Measurements from ENCODE around the gene GGA3.
"Not testable (repeated sequence)": the region's sequence is repeated elsewhere in the genome, so short reads cannot be mapped to it uniquely, and the experiment has no call there.

GGA3 gene

DNA sequence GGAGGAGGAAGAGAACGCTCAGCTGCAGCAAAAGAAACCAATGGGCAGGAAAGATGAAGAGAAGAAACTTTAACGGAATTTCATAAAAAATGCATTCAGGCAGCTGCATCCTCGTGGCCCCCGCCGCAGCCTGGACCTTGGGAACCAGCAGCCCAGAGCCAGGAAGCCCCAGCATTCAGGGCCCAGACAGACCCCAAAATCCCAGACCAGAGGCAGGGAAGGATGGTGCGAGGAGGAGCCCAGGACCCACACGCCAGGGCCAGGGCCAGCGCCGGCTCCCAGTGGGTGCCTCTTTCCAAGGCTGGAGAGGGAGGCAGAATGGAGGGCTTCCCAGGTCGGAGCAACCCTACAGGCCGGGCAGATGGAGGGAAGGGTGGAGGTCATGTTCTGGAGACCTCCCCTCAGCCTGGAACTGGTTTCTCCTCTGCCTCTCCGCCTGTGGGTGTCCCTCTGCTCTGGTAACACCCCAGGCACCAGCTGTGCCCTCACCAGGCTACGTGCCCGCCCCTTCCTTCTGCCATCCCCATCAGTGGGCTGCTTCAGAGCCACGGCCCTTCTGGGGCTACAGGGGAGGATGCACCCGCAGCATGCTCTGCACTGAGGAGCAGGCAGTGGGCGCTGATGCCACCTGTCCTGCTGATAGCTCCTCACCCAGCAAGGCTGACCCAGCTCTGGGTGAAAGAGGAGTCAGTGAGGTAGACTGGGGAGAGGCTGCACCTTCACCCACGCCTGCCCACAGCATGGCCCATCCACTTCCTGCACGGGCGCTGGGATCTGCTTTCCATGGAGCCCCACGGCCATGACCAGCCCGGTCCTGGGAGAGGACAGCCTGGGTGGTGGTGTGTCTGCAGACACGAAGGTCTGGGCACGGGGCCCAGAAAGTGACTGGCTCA is 10.8 kb upstream of the GGA3 start:
- peak in 18 of 51 donors; percentile 9 to 54 (median 27) for DNase-seq

- peak in 50 of 51 donors; percentile 28 to 88 (median 64) for DNase-seq
These were observed 10.0 kb upstream of the GGA3 start for GRCh38 chr17:75271233-75271954.

DNA sequence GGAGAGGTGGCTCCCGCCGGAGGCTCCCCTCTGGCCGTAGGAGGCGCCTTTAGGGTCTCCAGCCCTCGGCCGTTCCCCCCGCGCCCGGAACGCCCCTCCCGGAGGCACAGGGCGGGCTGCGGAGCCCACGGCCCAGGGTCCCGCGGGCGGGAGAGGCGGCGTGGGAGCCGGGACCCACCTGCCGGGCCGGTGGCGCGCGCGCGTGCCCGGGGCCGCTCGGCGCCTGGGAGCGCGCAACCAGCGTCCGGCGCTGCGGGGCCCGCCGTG is 9.5 kb upstream of the GGA3 start, which contains the start of gene MIF4GD:
Gene MIF4GD, minus strand, starts transcription at position 266 of the 267 bp plus-strand sequence. CDS start 1,036 bp downstream, outside the sequence.
- peak in 2 of 51 donors; percentile 62 to 66 for DNase-seq

- DNase-seq = peak in 33 of 51 donors; percentile 25 to 78 (median 56)
These were observed 9.0 kb upstream of the GGA3 start for GRCh38 chr17:75270218-75270965.

DNA sequence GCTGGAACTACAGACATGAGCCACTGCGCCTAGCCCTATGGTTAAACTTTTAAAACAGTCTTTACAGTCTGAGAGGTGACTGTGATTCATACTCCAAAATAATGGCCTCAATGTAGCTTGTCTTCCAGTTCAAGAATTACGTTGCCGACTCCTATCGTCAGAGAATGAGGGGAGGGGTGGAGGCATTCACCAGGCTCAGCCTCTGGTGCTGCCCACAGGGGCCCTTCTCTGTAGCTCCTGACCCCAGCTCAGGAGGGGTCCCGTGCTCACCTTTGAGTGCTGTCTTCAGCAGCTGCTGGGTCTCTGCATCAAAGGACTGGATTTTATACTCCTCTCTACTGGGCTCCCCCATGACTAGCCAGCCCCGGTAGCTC is 8.4 kb upstream of the GGA3 start:
- DNase-seq = no peak

GRCh38 chr17:75267411-75268232 is 6.2 kb upstream of the GGA3 start:
- DNase-seq = no peak

GRCh38 chr17:75267153-75267410 is 5.7 kb upstream of the GGA3 start:
- peak in 7 of 51 donors; percentile 30 to 62 (median 46) for DNase-seq

- DNase-seq = peak in 24 of 51 donors; percentile 11 to 65 (median 38)
These were observed 5.1 kb upstream of the GGA3 start for GRCh38 chr17:75266316-75267152.

DNA sequence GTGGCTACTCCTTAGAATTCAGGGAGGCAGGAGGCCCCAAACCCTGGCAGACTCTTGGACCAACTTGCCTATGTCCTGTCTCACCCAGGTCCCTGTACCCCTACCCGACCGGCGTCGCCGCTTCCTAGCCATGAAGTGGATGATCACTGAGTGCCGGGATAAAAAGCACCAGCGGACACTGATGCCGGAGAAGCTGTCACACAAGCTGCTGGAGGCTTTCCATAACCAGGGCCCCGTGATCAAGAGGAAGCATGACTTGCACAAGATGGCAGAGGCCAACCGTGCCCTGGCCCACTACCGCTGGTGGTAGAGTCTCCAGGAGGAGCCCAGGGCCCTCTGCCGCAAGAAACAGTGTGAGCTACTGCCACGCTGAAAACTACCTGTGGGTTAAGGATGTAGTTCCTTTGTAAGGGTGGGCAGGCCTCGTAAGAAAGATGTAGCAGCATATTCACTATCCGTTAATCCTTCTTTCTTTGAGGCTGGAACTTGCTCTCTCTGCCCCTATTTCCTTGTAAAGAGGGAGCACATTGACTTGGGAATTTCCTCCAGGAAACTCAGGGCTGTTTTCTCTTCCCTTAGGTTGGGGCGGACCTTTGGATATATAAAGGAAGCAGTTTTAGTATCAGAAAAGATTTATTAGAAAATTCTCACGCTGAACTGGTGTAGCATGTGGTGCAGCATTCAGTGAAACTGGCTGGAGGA is 4.4 kb upstream of the GGA3 start:
- DNase-seq = no peak

DNA sequence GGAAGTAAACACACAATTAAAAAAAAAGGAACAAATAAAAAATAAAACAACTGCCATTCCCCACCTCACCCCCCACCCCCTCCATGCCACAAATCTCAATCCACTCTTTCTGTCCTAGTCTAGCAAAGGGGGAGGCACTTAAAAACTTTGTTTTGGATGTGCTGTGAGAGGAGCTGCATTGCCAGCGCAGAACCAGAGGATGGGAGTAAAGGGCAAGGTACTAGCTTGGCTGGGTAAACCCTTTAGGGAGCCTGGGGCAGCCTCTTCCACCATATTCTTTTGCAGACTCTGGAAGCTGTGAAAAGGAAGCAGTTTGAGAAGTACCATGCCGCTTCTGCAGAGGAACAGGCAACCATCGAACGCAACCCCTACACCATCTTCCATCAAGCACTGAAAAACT is 1.6 kb upstream of the GGA3 start:
- DNase-seq = no peak

DNA sequence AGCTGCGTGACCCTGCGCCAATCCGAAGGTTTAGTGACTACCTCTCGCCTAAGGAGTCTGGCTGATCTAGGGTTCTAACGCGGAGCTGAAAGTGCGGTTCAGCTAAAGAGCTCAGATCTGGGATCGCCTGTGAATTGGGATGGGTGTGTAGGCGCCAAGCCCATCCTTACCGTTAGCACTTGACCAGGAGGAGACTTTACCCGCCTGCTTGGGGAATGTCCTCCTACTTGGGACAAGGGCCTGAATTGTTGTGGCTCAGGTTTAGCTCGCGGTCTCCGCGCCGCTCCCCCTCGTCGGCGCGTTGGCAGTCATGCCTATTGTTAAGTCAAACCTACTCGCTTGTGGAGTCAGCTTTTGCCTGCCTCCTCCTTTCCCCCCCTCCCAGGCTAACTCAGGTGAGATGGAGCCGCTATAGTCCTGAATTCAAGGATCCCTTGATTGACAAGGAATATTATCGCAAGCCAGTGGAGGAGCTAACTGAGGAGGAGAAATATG is 753 bp upstream of the GGA3 start:
- DNase-seq = peak in 1 of 51 donors; percentile 66

- peak in 1 of 51 donors; percentile 42 for DNase-seq
These were observed 618 bp downstream of the GGA3 start for GRCh38 chr17:75260641-75261335.

- DNase-seq = not testable (repeated sequence)
These were observed 4.2 kb downstream of the GGA3 start for GRCh38 chr17:75257228-75257627.

DNA sequence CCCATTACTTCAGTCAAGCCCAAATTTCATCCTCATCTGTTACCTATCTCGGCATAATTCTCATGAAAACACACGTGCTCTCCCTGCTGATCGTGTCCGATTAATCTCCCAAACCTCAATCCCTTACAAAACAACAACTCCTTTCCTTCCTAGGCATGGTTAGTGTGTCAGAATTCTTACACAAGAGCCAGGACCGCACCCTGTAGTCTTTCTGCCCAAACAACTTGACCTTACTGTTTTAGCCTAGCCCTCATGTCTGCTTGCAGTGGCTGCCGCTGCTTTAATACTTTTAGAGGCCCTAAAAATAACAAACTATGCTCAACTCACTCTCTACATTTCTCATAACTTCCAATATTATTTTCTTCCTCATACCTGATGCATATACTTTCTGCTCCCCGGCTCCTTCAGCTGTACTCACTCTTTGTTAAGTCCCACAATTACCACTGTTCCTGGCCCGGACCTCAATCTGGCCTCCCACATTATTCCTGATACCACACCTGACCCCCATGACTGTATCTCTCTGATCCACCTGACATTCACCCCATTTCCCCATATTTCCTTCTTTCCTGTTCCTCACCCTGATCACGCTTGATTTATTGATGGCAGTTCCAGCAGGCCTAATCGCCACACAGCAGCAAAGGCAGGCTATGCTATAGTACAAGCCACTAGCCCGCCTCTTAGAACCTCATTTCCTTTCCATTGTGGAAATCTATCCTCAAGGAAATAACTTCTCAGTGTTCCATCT is 5.3 kb downstream of the GGA3 start:
- DNase-seq = not testable (repeated sequence)

GRCh38 chr17:75252039-75252816 is 9.2 kb downstream of the GGA3 start:
- no peak for DNase-seq

DNA sequence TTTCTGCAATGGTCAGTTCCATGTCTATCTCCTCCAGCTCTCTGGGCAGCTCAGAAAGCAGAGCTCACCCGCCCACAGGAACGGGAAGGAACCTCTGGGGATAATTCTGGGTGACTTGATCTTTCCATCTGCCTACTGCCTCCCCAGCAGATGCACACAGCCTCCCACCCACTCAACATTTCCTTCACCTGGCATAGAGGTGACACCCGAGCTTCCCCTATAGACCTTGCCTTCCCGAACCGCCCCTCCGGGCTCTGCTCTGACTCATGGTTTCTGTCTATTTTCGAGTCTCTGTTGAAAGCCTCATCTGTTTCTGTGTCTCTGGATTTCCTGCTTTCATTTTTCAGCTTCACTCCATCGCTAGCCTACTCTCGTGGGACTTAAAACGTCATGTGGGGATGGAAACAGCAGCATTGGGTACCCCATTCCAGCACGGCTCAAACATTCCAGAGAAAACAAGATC is 11.4 kb downstream of the GGA3 start:
- peak in 1 of 51 donors; percentile 74 for DNase-seq

- DNase-seq = no peak
These were observed 11.8 kb downstream of the GGA3 start for GRCh38 chr17:75249564-75249963.

All from hypothalamus (tissue), 51 donors.